IMR-90 (cell line): Measurements from ENCODE around the gene GPLD1. TPM values are rescaled to one million over a fixed set of nuclear protein-coding genes. Genes with fewer than 3 reads are reported as not detected.

ENCODE experiments used
- ATAC-seq: fragments of 200-7000 bp; cut with Tn5 transposase; 2 replicates; pipeline ENCODE4 v1.9.1; 2020; ENCODE audit warnings: low read depth, mild to moderate bottlenecking, moderate library complexity
- BruUV-seq: library from RNA; stranded (reverse); fragments of 400-500 nt; replicated peaks from 2 replicates; lab custom pipeline; 2021; lab: Mats Ljungman, UMichigan
- CTCF ChIA-PET: fragments of 300-600 bp; formaldehyde crosslinking; extraction: SDS; loops from one replicate; lab custom pipeline; 2021; ENCODE audit warnings: antibody characterized with exemption; lab: Yijun Ruan, JAX
- POLR2A ChIA-PET: fragments of 300-600 bp; sonication (Branson Sonifier 250); formaldehyde crosslinking; loops from one replicate; lab custom pipeline; 2022; ENCODE audit warnings: antibody characterized with exemption; ENCODE audit not compliant: unreplicated experiment; lab: Charles Lee
- DNase-seq: peaks from one replicate; pipeline ENCODE4 v3.0.0; 2013
- H2AFZ ChIP-seq: replicated peaks from 2 replicates; pipeline ENCODE3; 2013; ENCODE audit warnings: low read length, mild to moderate bottlenecking; ENCODE audit not compliant: poor library complexity
- H2AK5ac ChIP-seq: 2 replicates; pipeline ENCODE4 v1.6.1; 2013; ENCODE audit warnings: low read depth, low read length, inconsistent platforms
- H2AK9ac ChIP-seq: replicated peaks from 2 replicates; pipeline ENCODE3; 2013; ENCODE audit warnings: mild to moderate bottlenecking, low read depth, low read length, moderate library complexity; ENCODE audit not compliant: poor library complexity
- H2BK120ac ChIP-seq: 2 replicates; pipeline ENCODE4 v1.6.1; 2013; ENCODE audit warnings: low read depth, low read length, inconsistent platforms
- H2BK15ac ChIP-seq: 3 replicates; pipeline ENCODE4 v1.6.1; 2013; ENCODE audit warnings: low read depth, low read length, inconsistent platforms
- H2BK20ac ChIP-seq: 2 replicates; pipeline ENCODE4 v1.6.1; 2013; ENCODE audit warnings: low read depth, mild to moderate bottlenecking, inconsistent platforms, low read length, moderate library complexity
- H2BK5ac ChIP-seq: 2 replicates; pipeline ENCODE4 v1.6.1; 2013; ENCODE audit warnings: mild to moderate bottlenecking, low read depth, low read length, inconsistent platforms; ENCODE audit not compliant: poor library complexity, severe bottlenecking
- H3K14ac ChIP-seq: replicated peaks from 2 replicates; pipeline ENCODE4 v1.6.1; 2013; ENCODE audit warnings: low read depth, low read length, inconsistent platforms
- H3K18ac ChIP-seq: 2 replicates; pipeline ENCODE4 v1.6.1; 2013; ENCODE audit warnings: low read depth, low read length, control low read depth
- H3K23ac ChIP-seq: 2 replicates; pipeline ENCODE4 v1.6.1; 2013; ENCODE audit warnings: low read depth, low read length, inconsistent platforms
- H3K27ac ChIP-seq: 2 replicates; pipeline ENCODE4 v1.5.1; 2013; ENCODE audit warnings: mild to moderate bottlenecking, control low read depth, low read length; ENCODE audit not compliant: insufficient read depth
- H3K27me3 ChIP-seq: 2 replicates; pipeline ENCODE4 v1.6.1; 2013; ENCODE audit warnings: low read length; ENCODE audit not compliant: control insufficient read depth, insufficient read depth
- H3K36me3 ChIP-seq: 2 replicates; pipeline ENCODE4 v1.6.1; 2013; ENCODE audit warnings: low read length, mixed read lengths; ENCODE audit not compliant: control insufficient read depth, insufficient read depth
- H3K4ac ChIP-seq: 2 replicates; pipeline ENCODE4 v1.6.1; 2013; ENCODE audit warnings: low read depth, low read length, inconsistent platforms
- H3K4me1 ChIP-seq: 2 replicates; pipeline ENCODE4 v1.6.1; 2013; ENCODE audit warnings: low read length, mixed read lengths; ENCODE audit not compliant: control insufficient read depth, insufficient read depth
- H3K4me2 ChIP-seq: 2 replicates; pipeline ENCODE4 v1.6.1; 2013; ENCODE audit warnings: low read depth, mild to moderate bottlenecking, control low read depth, low read length, moderate library complexity
- H3K4me3 ChIP-seq: 2 replicates; pipeline ENCODE4 v1.5.1; 2013; ENCODE audit warnings: low read depth, mild to moderate bottlenecking, control low read depth, low read length, moderate library complexity; ENCODE audit not compliant: insufficient read depth
- H3K56ac ChIP-seq: 2 replicates; pipeline ENCODE4 v1.6.1; 2013; ENCODE audit warnings: low read length, inconsistent platforms; ENCODE audit not compliant: insufficient read depth; ENCODE audit errors: extremely low read depth
- H3K79me1 ChIP-seq, 2 experiments: 2 replicates each; pipeline ENCODE4 v1.6.1; 2013; ENCODE audit warnings: low read length in 2 of 2, inconsistent platforms in 1 of 2, low read depth in 1 of 2
- H3K9ac ChIP-seq: 2 replicates; pipeline ENCODE4 v1.6.1; 2013; ENCODE audit warnings: low read depth, low read length, control low read depth
- H3K9me1 ChIP-seq: 2 replicates; pipeline ENCODE4 v1.6.1; 2013; ENCODE audit warnings: low read length, inconsistent platforms; ENCODE audit not compliant: insufficient read depth
- H3K9me3 ChIP-seq: 2 replicates; pipeline ENCODE4 v1.6.1; 2013; ENCODE audit warnings: low read length; ENCODE audit not compliant: control insufficient read depth, insufficient read depth
- H4K20me1 ChIP-seq: 2 replicates; pipeline ENCODE4 v1.6.1; 2013; ENCODE audit warnings: low read length, inconsistent platforms; ENCODE audit not compliant: insufficient read depth
- H4K5ac ChIP-seq: 2 replicates; pipeline ENCODE4 v1.6.1; 2013; ENCODE audit warnings: mild to moderate bottlenecking, low read depth, low read length, control low read depth
- H4K8ac ChIP-seq, 2 experiments: 2 replicates each; pipeline ENCODE4 v1.6.1; 2013; ENCODE audit warnings: low read depth in 2 of 2, low read length in 2 of 2, control low read depth in 1 of 2, inconsistent platforms in 1 of 2
- H4K91ac ChIP-seq: 2 replicates; pipeline ENCODE4 v1.6.1; 2013; ENCODE audit warnings: low read depth, low read length, inconsistent platforms; ENCODE audit not compliant: insufficient read depth
- BHLHE40 ChIP-seq: fragments of 150-350 bp; IDR thresholded peaks from 2 replicates; pipeline ENCODE4 v1.6.1; 2016; ENCODE audit warnings: mild to moderate bottlenecking, low read depth, low read length
- CEBPB ChIP-seq: IDR thresholded peaks from 2 replicates; pipeline ENCODE4 v1.6.1; 2012; ENCODE audit warnings: low read depth, low read length, improper control_type of control experiment
- CHD1 ChIP-seq: IDR thresholded peaks from 2 replicates; pipeline ENCODE4 v1.6.1; 2012; ENCODE audit warnings: low read depth, low read length, improper control_type of control experiment
- CTCF ChIP-seq: conservative IDR thresholded peaks from 2 replicates; pipeline ENCODE4 v1.5.1; 2012; ENCODE audit warnings: mild to moderate bottlenecking, low read depth, low read length, improper control_type of control experiment
- ELK1 ChIP-seq: fragments of 150-350 bp; IDR thresholded peaks from 2 replicates; pipeline ENCODE4 v1.6.1; 2016; ENCODE audit warnings: low read depth, mild to moderate bottlenecking, low read length, moderate library complexity, borderline replicate concordance
- FOS ChIP-seq: fragments of 150-350 bp; IDR thresholded peaks from 2 replicates; pipeline ENCODE4 v1.6.1; 2016; ENCODE audit warnings: low read depth, low read length
- MAFK ChIP-seq: IDR thresholded peaks from 2 replicates; pipeline ENCODE4 v1.6.1; 2012; ENCODE audit warnings: low read depth, low read length, improper control_type of control experiment
- MAZ ChIP-seq: IDR thresholded peaks from 2 replicates; pipeline ENCODE4 v1.6.1; 2012; ENCODE audit warnings: low read depth, mild to moderate bottlenecking, low read length, improper control_type of control experiment, moderate library complexity, borderline replicate concordance
- MXI1 ChIP-seq: IDR thresholded peaks from 2 replicates; pipeline ENCODE4 v1.6.1; 2012; ENCODE audit warnings: low read depth, mild to moderate bottlenecking, low read length, moderate library complexity, borderline replicate concordance
- NFE2L2 ChIP-seq: fragments of 150-350 bp; IDR thresholded peaks from 2 replicates; pipeline ENCODE4 v1.6.1; 2016; ENCODE audit warnings: low read depth, mild to moderate bottlenecking, low read length
- POLR2A ChIP-seq: IDR thresholded peaks from 2 replicates; pipeline ENCODE4 v1.6.1; 2012; ENCODE audit warnings: mild to moderate bottlenecking, low read depth, low read length
- RAD21 ChIP-seq: IDR thresholded peaks from 2 replicates; pipeline ENCODE4 v1.6.1; 2012; ENCODE audit warnings: low read length, improper control_type of control experiment
- RCOR1 ChIP-seq: IDR thresholded peaks from 2 replicates; pipeline ENCODE4 v1.6.1; 2012; ENCODE audit warnings: mild to moderate bottlenecking, low read length, improper control_type of control experiment; ENCODE audit not compliant: insufficient replicate concordance
- RFX5 ChIP-seq: IDR thresholded peaks from 2 replicates; pipeline ENCODE4 v1.8.0; 2012; ENCODE audit warnings: low read depth, mild to moderate bottlenecking, low read length, moderate library complexity
- SMC3 ChIP-seq: fragments of 150-350 bp; IDR thresholded peaks from 2 replicates; pipeline ENCODE4 v1.6.1; 2016; ENCODE audit warnings: low read depth, mild to moderate bottlenecking, antibody characterized with exemption, low read length, moderate library complexity
- WGBS, 2 experiments: methylation state at CpG; one replicate each; pipeline versions ENCODE4 v1.1.5 to v1.1.7; 2013; ENCODE audit warnings: missing lambda C conversion rate in 2 of 2; ENCODE audit not compliant: insufficient read length in 1 of 2; ENCODE audit errors: extremely low coverage in 2 of 2; 5-methylcytosine and 5-hydroxymethylcytosine counted together
- dilution Hi-C: fragments of 300-500 bp; cut with HindIII; formaldehyde crosslinking; loops from one replicate; pipeline ENCODE4 v1.14.3; 2018; ENCODE audit warnings: low sequenced_read_pairs; ENCODE audit not compliant: unreplicated experiment
- in situ Hi-C: fragments of 300-500 bp; cut with MboI; formaldehyde crosslinking; loops from 3 replicates; pipeline ENCODE4 v1.14.3; 2019; ENCODE audit warnings: low sequenced_read_pairs, inconsistent platforms, mixed read lengths
- intact Hi-C: fragments of 100-400 bp; cut with micrococcal nuclease; formaldehyde crosslinking; loops from 2 replicates; pipeline ENCODE4 v1.10.0; 2022
- polyA plus RNA-seq, 3 experiments: library from polyadenylated mRNA; depleted of rRNA; stranded (reverse); fragments of >200 nt; gene quantifications; 2 replicates each; pipeline ENCODE4 v1.2.3, GENCODE V29; 2012; ENCODE audit warnings: low replicate concordance in 1 of 3
- total RNA-seq: library from RNA; depleted of rRNA; stranded (reverse); fragments of >200 nt; gene quantifications from 2 replicates; pipeline ENCODE4 v1.2.3, GENCODE V29; 2012
- TF ChIP-seq, protein P1 (sequence below): fragments of 150-350 bp; IDR thresholded peaks from 2 replicates; pipeline ENCODE4 v1.6.1; 2017; ENCODE audit warnings: mild to moderate bottlenecking, antibody characterized with exemption, low read length, low read depth

GPLD1 gene
- total and polyA plus RNA-seq, 2 of the 4 experiments (the other 2 are of a cell fraction), result 0.05 to 0.18 TPM

DNA sequence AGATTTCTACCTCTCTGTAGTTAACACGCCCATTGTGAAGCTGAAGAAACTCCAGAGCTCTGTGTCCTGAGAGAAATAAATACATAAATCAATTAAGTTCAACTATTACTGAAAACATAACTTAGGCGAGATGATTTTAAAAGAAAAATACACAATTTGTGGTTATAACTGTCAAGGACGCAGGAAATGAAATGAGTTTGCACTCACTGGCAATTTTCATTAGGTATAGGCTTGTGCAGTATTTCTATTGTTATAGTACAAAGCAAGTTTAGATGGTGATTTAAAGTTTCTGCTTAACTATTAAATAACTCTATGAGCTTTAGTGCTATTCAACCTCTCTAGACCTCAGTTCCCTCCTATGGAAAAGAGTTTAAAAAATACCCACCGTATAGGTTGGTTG, 3.3 kb downstream of the GPLD1 start:
- Histone ChIP-seq H4K5ac (no peak overlapping the region), H3K4ac (no peak overlapping the region), H2BK120ac (no peak overlapping the region), H4K20me1 (no peaks in the 10 kb centered on the region), H2BK15ac (no peak overlapping the region), H3K14ac (no peak overlapping the region), H3K4me2 (no peak overlapping the region), H4K8ac (no peak overlapping the region), H3K4me1 (no peaks in the 10 kb centered on the region), H3K79me1 (no peaks in the 10 kb centered on the region), H3K9me3 (no peaks in the 10 kb centered on the region), H3K27me3 (no peaks in the 10 kb centered on the region), H3K27ac (no peak overlapping the region), H3K56ac (no peak overlapping the region), H2AK9ac (no peak overlapping the region), H2AK5ac (no peak overlapping the region), H3K23ac (no peak overlapping the region), H3K9me1 (no peaks in the 10 kb centered on the region), H2AFZ (no peak overlapping the region), H3K4me3 (no peak overlapping the region), H3K18ac (no peak overlapping the region), H3K9ac (no peak overlapping the region), H2BK20ac (no peak overlapping the region), H4K91ac (no peak overlapping the region), H3K36me3 (no peaks in the 10 kb centered on the region), H2BK5ac (no peak overlapping the region)
- POLR2A ChIA-PET, result interaction anchor here (0.6 kb wide), 1 partner anchor 54 kb away, joined by 5 read pairs; no protein-coding TSS in a partner anchor
- ATAC-seq, result no peak
- no CpG with 5 or more reads among the region's 4 CpGs for WGBS, 2 experiments
- intact Hi-C loops (no loop called here), in situ Hi-C loops (no loop called here), dilution Hi-C loops (no loop called here)
- no peak for DNase-seq
- CTCF ChIA-PET, result interaction anchor here (1.0 kb wide), 1 partner anchor 9 kb away, joined by 3 read pairs; the partner anchor contains the start of gene ALDH5A1
- BruUV-seq, result no TSS peak
- TF ChIP-seq RAD21, result no peak
- TF ChIP-seq BHLHE40, result no peak
- no peak for TF ChIP-seq RCOR1
- TF ChIP-seq RFX5, result no peak
- no peak for TF ChIP-seq MXI1
- no peak for TF ChIP-seq CTCF
- TF ChIP-seq MAZ, result no peak
- TF ChIP-seq NFE2L2, result no peak
- no peak for TF ChIP-seq CEBPB
- TF ChIP-seq, protein P1, sequence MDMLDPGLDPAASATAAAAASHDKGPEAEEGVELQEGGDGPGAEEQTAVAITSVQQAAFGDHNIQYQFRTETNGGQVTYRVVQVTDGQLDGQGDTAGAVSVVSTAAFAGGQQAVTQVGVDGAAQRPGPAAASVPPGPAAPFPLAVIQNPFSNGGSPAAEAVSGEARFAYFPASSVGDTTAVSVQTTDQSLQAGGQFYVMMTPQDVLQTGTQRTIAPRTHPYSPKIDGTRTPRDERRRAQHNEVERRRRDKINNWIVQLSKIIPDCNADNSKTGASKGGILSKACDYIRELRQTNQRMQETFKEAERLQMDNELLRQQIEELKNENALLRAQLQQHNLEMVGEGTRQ, result no peak
- TF ChIP-seq ELK1, result no peak
- TF ChIP-seq FOS, result no peak
- no peak for TF ChIP-seq SMC3
- TF ChIP-seq POLR2A, result no peak
- TF ChIP-seq CHD1, result no peak
- TF ChIP-seq MAFK, result no peak
